Activated naive CD4-positive, alpha-beta T cell treated with anti-CD3 and anti-CD28 coated beads, Interleukin-2, amount 50 U/mL, for 16 hours (primary cell): ENCODE measurements around the gene GREB1L.

Experiments
- DNase-seq: peaks from one replicate; pipeline ENCODE4 v3.0.0-alpha.2; 2020

GREB1L gene

GRCh38 chr18:21452796-21453510 is 210.9 kb downstream of the GREB1L start:
- DNase-seq: no peak

- no peak for DNase-seq
Measured at GRCh38 chr18:21453511-21453901, 211.5 kb downstream of the GREB1L start.

- no peak for DNase-seq
Measured at GRCh38 chr18:21454725-21455124, 212.7 kb downstream of the GREB1L start.

GRCh38 chr18:21456428-21457178 is 214.6 kb downstream of the GREB1L start:
- DNase-seq: no peak

- no peak for DNase-seq
Measured at GRCh38 chr18:21457179-21457535, 215.1 kb downstream of the GREB1L start.

GRCh38 chr18:21458310-21458709 is 216.3 kb downstream of the GREB1L start:
- DNase-seq: no peak

GRCh38 chr18:21458788-21459187 is 216.8 kb downstream of the GREB1L start:
- DNase-seq: no peak

- DNase-seq: no peak
Measured at GRCh38 chr18:21459706-21460286, 217.8 kb downstream of the GREB1L start.

- DNase-seq: no peak
Measured at GRCh38 chr18:21461460-21461859, 219.4 kb downstream of the GREB1L start.

GRCh38 chr18:21463718-21464117 is 221.7 kb downstream of the GREB1L start:
- DNase-seq: no peak

- DNase-seq: no peak
Measured at GRCh38 chr18:21468514-21469164, 226.6 kb downstream of the GREB1L start.

- DNase-seq: no peak
Measured at GRCh38 chr18:21472741-21473140, 230.7 kb downstream of the GREB1L start.

- DNase-seq: no peak
Measured at GRCh38 chr18:21474621-21475020, 232.6 kb downstream of the GREB1L start.

- DNase-seq: no peak
Measured at GRCh38 chr18:21479721-21480120, 237.7 kb downstream of the GREB1L start.

- no peak for DNase-seq
Measured at GRCh38 chr18:21481739-21482138, 239.7 kb downstream of the GREB1L start.

GRCh38 chr18:21483051-21483450 is 241.0 kb downstream of the GREB1L start:
- no peak for DNase-seq

GRCh38 chr18:21484851-21485636 is 243.0 kb downstream of the GREB1L start:
- no peak for DNase-seq

- no peak for DNase-seq
Measured at GRCh38 chr18:21486905-21487437, 244.9 kb downstream of the GREB1L start.

- DNase-seq: no peak
Measured at GRCh38 chr18:21489119-21489750, 247.2 kb downstream of the GREB1L start.

- no peak for DNase-seq
Measured at GRCh38 chr18:21489919-21490495, 248.0 kb downstream of the GREB1L start.

- no peak for DNase-seq
Measured at GRCh38 chr18:21490748-21491147, 248.7 kb downstream of the GREB1L start.
